G401 (cell line): ENCODE data around the gene LPAR1. TPM values are rescaled to one million over a fixed set of nuclear protein-coding genes. Genes with fewer than 3 reads are reported as not detected.

Source experiments
- DNase-seq: peaks from one replicate; pipeline ENCODE4 v3.0.0-alpha.2; 2015; ENCODE audit warnings: low spot score
- in situ Hi-C: cut with HindIII; loops from 2 replicates; pipeline ENCODE4 v1.10.0; 2016; ENCODE audit warnings: low sequenced_read_pairs, mixed read lengths
- total RNA-seq: library from RNA; depleted of rRNA; stranded (reverse); fragments of >200 nt; shearing (Covaris generic); gene quantifications from 2 replicates; pipeline ENCODE4 v1.2.3, GENCODE V29; 2014

The LPAR1 gene
- total RNA-seq, 1 experiment from 2014 or later: not detected

GRCh38 chr9:111005746-111006470, 32.4 kb downstream of the LPAR1 start:
- DNase-seq: no peak
- in situ Hi-C loops: no loop called here

GRCh38 chr9:111004936-111005335, 33.3 kb downstream of the LPAR1 start:
- no peak for DNase-seq
- in situ Hi-C loops: no loop called here

DNA sequence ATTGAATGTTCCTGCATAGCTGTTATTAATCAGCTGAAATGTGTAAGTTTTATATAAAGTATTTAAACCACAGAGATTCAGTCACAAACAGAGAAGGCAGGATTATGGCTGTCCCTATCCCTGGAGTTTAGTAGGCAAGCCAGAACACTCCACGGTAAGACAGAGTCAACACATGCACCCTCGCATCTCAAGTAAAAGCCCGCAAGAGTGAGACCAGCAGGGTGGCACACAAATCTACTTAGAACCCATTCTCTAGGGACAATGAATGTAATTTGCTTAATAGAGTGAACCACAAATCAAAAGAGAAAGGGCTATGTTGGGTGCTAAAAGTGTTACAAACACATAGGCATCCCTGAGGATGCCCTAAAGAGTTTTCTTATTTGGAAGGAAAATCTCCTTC, 35.1 kb downstream of the LPAR1 start:
- no peak for DNase-seq
- in situ Hi-C loops: no loop called here

GRCh38 chr9:111001526-111001925, 36.7 kb downstream of the LPAR1 start:
- DNase-seq: no peak
- in situ Hi-C loops: no loop called here

DNA sequence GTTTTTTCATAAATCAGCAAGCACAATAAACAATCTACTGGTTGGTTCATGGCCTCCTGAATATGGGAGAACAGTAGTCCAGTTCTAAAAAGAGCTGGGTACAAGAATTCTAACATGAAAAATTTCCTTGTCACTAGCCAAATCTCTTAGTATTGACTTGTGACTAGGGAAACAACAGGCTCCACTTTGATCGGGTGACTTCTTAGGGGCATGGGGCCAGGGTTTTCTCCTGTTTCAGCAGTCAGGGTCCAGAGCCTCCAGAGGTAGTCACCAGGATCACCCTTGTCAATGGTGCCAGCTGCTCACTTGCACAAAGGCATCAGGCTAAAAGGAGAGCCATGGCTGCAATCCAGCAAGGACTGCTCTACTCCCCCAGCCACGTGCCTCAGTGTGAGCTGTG, 38.1 kb downstream of the LPAR1 start:
- no peak for DNase-seq
- in situ Hi-C loops: no loop called here

- in situ Hi-C loops: no loop called here
- no peak for DNase-seq
These were observed 38.9 kb downstream of the LPAR1 start for GRCh38 chr9:110999379-110999778.

DNA sequence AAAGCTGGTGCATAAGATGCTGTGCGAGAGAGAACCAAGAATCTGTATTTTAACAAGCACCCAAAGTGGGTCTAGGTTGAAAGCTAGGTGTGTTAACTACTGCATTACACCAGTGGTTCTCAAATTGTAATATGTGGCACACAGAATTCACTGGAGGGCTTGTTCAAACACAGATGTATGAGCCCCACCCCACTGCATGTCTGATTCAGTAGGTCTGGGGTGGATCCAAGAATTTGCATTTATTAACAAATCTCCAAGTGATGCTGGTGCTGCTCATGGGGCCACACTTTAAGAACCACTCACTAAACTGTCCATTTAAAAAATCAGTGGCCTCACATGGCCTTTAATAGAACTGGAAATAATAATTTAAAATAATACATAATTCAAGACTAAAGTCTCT, 40.4 kb downstream of the LPAR1 start:
- in situ Hi-C loops: no loop called here
- DNase-seq: no peak

DNA sequence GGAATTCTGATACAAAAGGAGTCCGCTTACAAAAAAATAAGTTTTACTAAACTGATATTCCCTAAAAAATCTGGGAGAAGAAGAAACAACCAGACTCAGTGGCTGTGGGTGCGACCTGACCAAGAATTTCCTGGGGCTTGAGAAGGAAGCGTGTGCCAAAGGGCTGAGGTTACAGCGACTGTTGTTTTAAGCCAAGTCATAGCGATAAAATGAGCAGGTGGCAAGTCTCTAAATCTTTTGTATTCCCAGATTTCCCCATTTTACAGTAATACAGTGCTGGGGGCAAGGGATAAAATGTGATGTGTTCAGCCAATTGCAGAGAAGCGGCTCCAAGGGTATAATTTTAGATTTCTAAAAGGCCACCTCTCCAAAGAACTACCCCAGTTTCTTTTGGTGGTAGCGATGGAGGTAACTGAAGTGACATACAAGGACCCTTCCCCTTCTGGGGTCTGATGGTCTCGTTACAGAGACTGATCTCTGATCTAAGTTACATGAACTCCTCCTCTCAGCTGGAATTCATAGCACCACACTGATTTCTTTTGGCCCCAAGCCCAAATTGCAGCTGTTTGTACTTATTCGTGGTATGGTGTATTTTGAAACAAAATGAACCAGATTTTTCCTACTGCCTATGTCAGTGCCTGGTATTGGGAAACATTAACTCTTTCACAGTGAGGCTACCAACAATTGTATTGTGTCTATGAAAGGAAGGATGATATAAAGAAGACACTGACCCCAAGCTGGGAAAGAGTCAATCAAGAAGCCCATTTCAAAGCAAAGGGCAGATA, 41.6 kb downstream of the LPAR1 start:
- in situ Hi-C loops: no loop called here
- no peak for DNase-seq

GRCh38 chr9:110995420-110996340, 42.6 kb downstream of the LPAR1 start:
- no peak for DNase-seq
- in situ Hi-C loops: no loop called here

GRCh38 chr9:110994771-110995241, 43.5 kb downstream of the LPAR1 start:
- in situ Hi-C loops: no loop called here

GRCh38 chr9:110990481-110990880, 47.8 kb downstream of the LPAR1 start:
- in situ Hi-C loops: no loop called here

More at GRCh38 chr9:110994771-110995241, 43.5 kb downstream of the LPAR1 start:
- DNase-seq: no peak

GRCh38 chr9:110986529-110986928, 51.7 kb downstream of the LPAR1 start:
- in situ Hi-C loops: no loop called here
- no peak for DNase-seq

More at GRCh38 chr9:110990481-110990880, 47.8 kb downstream of the LPAR1 start:
- DNase-seq: no peak

GRCh38 chr9:110984890-110985437, 53.3 kb downstream of the LPAR1 start:
- DNase-seq: no peak
- in situ Hi-C loops: no loop called here

- no peak for DNase-seq
- in situ Hi-C loops: no loop called here
These were observed 58.0 kb downstream of the LPAR1 start for GRCh38 chr9:110980261-110980660.

- in situ Hi-C loops: no loop called here
- no peak for DNase-seq
These were observed 58.6 kb downstream of the LPAR1 start for GRCh38 chr9:110979636-110980035.

- in situ Hi-C loops: no loop called here
- no peak for DNase-seq
These were observed 59.8 kb downstream of the LPAR1 start for GRCh38 chr9:110978516-110978915.

GRCh38 chr9:110977259-110977709, 61.0 kb downstream of the LPAR1 start:
- no peak for DNase-seq
- in situ Hi-C loops: no loop called here

- in situ Hi-C loops: no loop called here
- DNase-seq: no peak
These were observed 62.3 kb downstream of the LPAR1 start for GRCh38 chr9:110975969-110976368.

GRCh38 chr9:110975278-110975677, 63.0 kb downstream of the LPAR1 start:
- in situ Hi-C loops: no loop called here
- no peak for DNase-seq
